Measurements from ENCODE around the gene DCAF16.

DNA sequence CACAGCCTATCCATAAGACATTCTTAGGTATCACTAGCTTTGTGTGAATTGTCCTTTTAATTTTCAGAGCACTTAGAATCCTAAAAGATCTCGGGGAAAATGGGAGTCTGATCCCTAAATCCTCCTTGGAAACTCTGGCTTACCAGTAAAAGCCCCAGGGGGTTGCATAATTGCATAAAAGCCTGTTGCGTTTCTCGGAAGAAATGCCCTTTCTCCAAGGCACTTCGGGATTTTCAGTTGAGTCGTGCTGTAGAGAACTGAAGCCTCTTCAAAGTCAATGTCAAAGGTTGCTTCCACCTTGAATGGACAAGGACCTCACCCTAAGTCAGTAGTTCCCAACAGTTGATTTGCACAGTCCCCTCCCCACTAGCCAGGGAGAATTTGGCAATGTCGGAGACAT is 49.9 kb downstream of the DCAF16 start:
- TF ChIP-seq CTCF (IDR thresholded peaks at IDR 0.05) (no peak), TP53 (CRISPR knock-in tag; IDR thresholded peaks at IDR 0.05) (no peak), MAX (IDR thresholded peaks at IDR 0.05) (no peak), POLR2A (IDR thresholded peaks at IDR 0.05; ENCODE audit: low read length) (no peak), PHF8 (IDR thresholded peaks at IDR 0.05; ENCODE audit: borderline replicate concordance, low read depth) (no peak), CHD4 (IDR thresholded peaks at IDR 0.05; ENCODE audit: borderline replicate concordance) (no peak), RNF2 (IDR thresholded peaks at IDR 0.05; ENCODE audit: borderline replicate concordance, low read depth) (no peak), RAD21 (conservative IDR thresholded peaks at IDR 0.05 in 1 of 2, IDR thresholded peaks at IDR 0.05 in 1 of 2) (no peak), RCOR1 (IDR thresholded peaks at IDR 0.05; ENCODE audit: low read depth, low read length) (no peak), RFX5 (IDR thresholded peaks at IDR 0.05) (no peak)

All from A549 (cell line).